Activated T-cell treated with anti-CD3 and anti-CD28 coated beads for 48 hours (primary cell): ENCODE data around the gene CXorf49.
"Not testable (repeated sequence)": the region's sequence is repeated elsewhere in the genome, so short reads cannot be mapped to it uniquely, and the experiment has no call there.

ENCODE experiments used
- DNase-seq: peaks from one replicate; pipeline ENCODE4 v3.0.0-alpha.2; 2020; ENCODE audit warnings: low read depth

The CXorf49 gene

DNA sequence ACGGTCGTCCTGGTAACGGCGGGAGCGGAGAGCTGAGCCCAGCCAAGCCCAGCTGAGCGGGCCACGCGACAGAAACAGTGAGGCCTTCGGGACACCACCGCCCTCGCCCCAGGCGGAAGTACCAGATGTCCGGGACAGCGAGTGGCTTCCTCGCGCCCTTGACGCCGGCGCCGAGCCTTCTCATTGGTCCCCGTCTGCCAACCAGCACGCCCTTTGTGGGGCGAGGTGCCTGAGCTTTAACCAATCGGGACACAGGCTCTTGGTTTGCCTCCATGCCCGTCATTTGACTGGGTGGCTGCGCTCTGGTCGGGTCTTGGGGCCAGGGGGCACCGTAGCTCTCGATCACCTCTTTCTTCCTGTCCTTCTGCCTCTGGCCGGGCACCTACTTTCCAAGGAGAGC is at the start of gene CXorf49:
TSS of gene CXorf49 (minus strand) at position 101 of the 400 bp plus-strand sequence. CDS start 134 bp downstream, outside the sequence.
- DNase-seq: not testable (repeated sequence)

GRCh38 chrX:71767134-71767533 is 49.0 kb upstream of the CXorf49 start:
- not testable (repeated sequence) for DNase-seq

DNA sequence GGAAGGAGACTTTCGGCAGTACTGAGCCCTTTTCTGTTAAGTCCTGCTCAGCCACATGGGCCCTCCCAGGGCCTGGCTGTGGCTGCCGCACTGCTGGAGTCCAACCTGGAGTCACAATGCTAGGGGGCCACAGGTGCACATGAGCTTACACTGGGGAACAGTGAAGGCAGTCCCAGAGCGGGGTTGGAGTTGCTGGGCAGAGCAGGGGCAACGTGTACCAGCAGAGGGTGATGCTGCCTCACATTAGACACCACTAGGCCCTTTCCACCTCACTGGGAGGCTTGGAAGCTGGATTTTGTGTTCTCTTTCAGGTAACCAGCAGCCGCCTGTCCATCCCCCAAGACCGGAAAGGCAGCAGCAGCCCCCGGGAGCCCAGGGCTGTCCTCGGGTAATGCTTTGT is 47.5 kb upstream of the CXorf49 start:
- not testable (repeated sequence) for DNase-seq

- DNase-seq: not testable (repeated sequence)
Observed at GRCh38 chrX:71764832-71765231, 46.7 kb upstream of the CXorf49 start.

DNA sequence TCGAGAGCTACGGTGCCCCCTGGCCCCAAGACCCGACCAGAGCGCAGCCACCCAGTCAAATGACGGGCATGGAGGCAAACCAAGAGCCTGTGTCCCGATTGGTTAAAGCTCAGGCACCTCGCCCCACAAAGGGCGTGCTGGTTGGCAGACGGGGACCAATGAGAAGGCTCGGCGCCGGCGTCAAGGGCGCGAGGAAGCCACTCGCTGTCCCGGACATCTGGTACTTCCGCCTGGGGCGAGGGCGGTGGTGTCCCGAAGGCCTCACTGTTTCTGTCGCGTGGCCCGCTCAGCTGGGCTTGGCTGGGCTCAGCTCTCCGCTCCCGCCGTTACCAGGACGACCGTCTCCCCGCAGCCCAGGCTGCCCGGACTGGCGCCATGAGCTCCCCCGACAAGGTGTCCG is 45.0 kb upstream of the CXorf49 start, which contains the start of gene CXorf49B:
TSS of gene CXorf49B (plus strand) at position 301 of the 400 bp plus-strand sequence. CDS start at position 376, 75 bp downstream.
- DNase-seq: not testable (repeated sequence)

- not testable (repeated sequence) for DNase-seq
Observed at GRCh38 chrX:71760688-71761281, 42.7 kb upstream of the CXorf49 start.

- DNase-seq: not testable (repeated sequence)
Observed at GRCh38 chrX:71720289-71720886, 2.3 kb upstream of the CXorf49 start.

DNA sequence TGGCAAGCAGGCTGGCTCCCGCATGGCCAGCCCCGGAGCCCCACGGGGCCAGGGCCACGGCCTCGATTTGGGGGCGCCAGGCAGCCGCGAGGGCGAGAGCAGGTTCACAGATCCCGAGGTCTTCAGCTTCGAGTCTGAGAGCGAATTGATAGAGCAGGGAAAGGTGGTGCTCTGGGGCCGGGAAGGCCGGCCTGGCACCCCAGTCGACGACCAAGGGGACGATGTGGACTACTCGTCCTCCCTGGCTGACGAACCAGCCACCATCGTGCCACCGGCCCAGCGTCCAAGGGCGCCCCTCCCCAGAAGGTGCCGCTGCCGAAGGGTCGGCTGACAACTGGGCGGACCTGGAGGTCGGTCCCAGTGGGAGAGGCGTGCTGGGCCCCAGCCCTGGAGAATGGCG is 1.1 kb upstream of the CXorf49 start:
- not testable (repeated sequence) for DNase-seq

DNA sequence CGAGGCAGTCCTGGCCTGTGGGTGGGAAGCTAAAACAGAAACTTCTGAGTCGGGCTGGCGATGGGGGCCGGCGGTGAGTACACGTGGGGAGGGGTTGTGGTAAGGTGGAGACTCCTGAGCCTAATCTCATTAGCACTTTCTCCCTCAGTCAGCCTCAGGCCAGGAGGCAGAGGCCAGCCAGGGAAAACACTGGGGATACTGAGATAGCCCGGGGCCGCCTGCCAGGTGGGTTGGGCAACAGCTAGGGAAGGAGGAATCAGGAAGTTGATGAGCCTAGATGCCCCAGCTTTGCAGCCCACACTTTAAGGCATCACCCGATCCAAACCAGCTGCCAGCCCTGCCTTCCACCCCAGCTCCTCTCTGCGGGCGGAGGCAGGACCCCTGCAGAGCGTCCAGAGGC is 1.8 kb downstream of the CXorf49 start:
- DNase-seq: not testable (repeated sequence)

DNA sequence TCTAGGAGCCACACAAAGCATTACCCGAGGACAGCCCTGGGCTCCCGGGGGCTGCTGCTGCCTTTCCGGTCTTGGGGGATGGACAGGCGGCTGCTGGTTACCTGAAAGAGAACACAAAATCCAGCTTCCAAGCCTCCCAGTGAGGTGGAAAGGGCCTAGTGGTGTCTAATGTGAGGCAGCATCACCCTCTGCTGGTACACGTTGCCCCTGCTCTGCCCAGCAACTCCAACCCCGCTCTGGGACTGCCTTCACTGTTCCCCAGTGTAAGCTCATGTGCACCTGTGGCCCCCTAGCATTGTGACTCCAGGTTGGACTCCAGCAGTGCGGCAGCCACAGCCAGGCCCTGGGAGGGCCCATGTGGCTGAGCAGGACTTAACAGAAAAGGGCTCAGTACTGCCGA is 2.5 kb downstream of the CXorf49 start:
- DNase-seq: not testable (repeated sequence)

GRCh38 chrX:71714064-71714463 is 4.0 kb downstream of the CXorf49 start:
- not testable (repeated sequence) for DNase-seq

DNA sequence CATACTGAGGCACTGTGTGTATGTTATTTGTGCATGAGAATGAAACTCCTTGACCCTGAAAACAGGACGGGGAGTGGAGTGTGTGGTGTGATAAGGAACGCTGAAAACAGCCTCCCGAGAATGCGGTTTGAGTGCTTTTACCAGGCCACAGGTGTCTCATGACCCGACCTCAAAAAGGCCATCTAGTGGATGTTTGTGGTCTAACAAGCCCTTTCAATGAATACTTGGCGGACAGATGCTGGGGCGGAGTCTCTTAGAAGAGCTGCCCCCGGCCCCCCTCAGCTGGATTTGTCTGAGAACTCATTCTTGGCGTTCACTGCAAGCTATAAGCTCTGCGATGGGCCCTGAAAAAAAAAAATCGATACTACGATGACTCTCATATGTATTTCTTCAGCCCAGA is 15.2 kb downstream of the CXorf49 start:
- not testable (repeated sequence) for DNase-seq

- not testable (repeated sequence) for DNase-seq
Observed at GRCh38 chrX:71699023-71699344, 19.1 kb downstream of the CXorf49 start.

- not testable (repeated sequence) for DNase-seq
Observed at GRCh38 chrX:71698299-71699022, 19.6 kb downstream of the CXorf49 start.

DNA sequence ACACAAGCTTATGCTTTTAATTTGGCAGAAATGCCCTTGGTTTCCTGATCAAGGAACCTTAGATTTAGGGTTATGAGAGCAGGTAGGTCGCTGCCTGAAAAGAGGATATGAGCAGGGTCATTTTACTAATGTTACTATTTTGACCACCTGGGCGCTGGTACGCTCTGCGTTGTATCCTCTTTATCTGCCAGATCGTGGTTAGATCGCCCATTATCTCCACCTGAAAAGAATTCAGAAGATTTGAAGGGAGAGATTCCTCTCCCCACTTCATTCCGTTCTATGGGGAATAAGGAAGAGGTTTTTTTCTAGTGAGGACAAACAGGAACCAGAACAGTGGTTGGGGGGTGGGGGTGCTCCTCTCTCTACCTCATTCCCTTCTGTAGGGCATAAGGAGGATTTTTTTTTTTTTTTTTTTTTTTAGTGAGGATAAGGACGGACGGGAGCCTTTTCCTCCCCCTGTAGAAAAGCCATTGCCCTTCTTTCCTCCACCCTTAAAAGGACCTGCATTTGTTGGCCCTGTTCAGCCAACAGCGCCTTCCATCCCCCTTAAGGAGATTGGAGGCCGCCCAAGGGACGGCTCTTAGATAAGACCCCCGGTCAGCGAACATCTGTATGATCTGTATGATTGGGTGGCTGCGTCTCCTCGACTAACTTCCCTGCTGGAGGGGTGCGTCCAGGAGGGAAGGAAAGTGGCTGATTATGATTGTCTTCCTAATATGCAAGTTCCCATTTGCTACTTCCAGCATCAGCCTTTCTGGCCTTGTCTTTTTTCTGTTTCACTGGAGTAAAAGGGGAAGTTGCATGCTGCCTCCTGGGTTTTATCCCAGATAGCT is 20.4 kb downstream of the CXorf49 start:
- not testable (repeated sequence) for DNase-seq

DNA sequence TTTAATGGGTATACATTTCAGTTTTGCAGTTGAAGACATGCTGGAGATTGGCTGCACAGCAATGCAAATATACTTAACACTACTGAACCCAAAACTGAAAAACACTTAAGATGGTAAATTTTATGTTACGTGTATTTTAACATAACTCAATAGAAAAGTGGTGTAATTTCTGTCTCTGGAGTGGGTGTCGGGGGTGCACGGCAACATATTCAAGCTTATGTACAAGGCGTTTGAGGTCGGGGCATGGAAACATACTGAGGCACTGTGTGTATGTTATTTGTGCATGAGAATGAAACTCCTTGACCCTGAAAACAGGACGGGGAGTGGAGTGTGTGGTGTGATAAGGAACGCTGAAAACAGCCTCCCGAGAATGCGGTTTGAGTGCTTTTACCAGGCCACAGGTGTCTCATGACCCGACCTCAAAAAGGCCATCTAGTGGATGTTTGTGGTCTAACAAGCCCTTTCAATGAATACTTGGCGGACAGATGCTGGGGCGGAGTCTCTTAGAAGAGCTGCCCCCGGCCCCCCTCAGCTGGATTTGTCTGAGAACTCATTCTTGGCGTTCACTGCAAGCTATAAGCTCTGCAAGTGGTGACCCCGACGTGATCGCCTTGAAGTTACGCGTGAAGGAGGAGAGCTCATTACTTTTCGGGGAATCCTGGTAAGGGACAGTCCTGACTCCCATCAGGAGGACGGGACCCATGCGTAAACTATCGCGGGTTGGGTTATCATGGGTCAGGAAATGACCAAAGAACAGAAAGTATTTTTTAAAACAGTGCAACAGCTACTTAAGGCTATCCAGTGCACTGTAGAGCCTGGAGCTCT is 21.2 kb downstream of the CXorf49 start:
- DNase-seq: not testable (repeated sequence)

GRCh38 chrX:71679575-71680207 is 38.4 kb downstream of the CXorf49 start:
- DNase-seq: no peak

DNA sequence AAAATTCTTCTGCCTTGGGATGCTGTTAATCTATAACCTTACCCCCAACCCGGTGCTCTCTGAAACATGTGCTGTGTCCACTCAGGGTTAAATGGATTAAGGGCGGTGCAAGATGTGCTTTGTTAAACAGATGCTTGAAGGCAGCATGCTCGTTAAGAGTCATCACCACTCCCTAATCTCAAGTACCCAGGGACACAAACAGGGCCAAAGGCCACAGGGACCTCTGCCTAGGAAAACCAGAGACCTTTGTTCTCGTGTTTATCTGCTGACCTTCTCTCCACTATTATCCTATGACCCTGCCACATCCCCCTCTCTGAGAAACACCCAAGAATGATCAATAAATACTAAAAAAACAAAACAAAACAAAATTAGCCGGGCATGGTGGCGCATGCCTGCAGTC is 40.9 kb downstream of the CXorf49 start:
- DNase-seq: not testable (repeated sequence)

- DNase-seq: not testable (repeated sequence)
Observed at GRCh38 chrX:71676068-71676795, 41.9 kb downstream of the CXorf49 start.

DNA sequence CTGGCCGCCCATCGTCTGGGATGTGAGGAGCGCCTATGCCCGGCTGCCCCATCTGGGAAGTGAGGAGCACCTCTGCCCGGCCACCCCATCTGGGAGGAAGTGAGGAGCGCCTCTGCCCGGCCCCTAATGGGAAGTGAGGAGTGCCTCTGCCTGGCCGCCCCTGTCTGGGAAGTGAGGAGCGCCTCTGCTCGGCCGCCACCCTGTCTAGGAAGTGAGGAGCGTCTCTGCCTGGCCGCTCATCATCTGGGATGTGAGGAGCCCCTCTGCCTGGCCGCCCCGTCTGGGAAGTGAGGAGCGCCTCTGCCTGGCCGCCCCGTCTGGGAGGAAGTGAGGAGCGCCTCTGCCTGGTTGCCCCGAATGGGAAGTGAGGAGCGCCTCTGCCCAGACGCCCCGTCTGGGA is 42.4 kb downstream of the CXorf49 start:
- not testable (repeated sequence) for DNase-seq
